IPS-18c (cell line): Measurements from ENCODE around the gene CNKSR3.
"Not testable (repeated sequence)": the region's sequence is repeated elsewhere in the genome, so short reads cannot be mapped to it uniquely, and the experiment has no call there.

Source experiments
- H3K4me3 ChIP-seq: 2 replicates; pipeline ENCODE4 v1.7.0; 2013; ENCODE audit warnings: low read depth, mild to moderate bottlenecking, low read length, moderate library complexity; ENCODE audit not compliant: insufficient read depth
- H3K9me3 ChIP-seq: one replicate; pipeline ENCODE4 v1.6.1; 2013; ENCODE audit warnings: mild to moderate bottlenecking, low read length, moderate library complexity; ENCODE audit not compliant: control insufficient read depth, insufficient read depth

CNKSR3 gene

GRCh38 chr6:154510144-154510905 is at the start of gene CNKSR3:
Gene CNKSR3, minus strand, starts transcription at chr6:154510685. Its CDS starts 571 bp downstream, at chr6:154510114.
- peak within 1 kb of the TSS; percentile 88 for H3K4me3 ChIP-seq
- H3K9me3 ChIP-seq = no peaks in the 10 kb centered on the region

DNA sequence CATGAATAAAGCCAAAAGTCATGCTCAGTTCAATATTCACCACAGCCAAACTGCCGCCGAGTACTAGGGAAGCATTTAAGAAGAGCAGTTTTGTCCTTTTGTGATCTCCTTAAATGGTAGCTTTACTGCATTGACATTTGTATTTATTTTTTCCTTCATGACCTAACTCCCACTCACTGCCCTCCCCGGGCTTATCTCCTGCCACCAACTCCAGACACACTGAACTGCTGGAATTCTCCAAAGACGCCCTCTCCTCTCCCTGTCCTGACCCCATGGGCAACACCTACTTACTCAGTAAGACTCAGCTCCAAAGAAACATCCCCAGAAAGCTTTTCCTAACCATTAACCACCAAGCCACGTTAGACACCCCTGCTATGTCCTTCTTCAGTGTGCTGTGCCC is 48.5 kb upstream of the CNKSR3 start:
- H3K4me3 ChIP-seq = no peak overlapping the region
- H3K9me3 ChIP-seq = no peaks in the 10 kb centered on the region

DNA sequence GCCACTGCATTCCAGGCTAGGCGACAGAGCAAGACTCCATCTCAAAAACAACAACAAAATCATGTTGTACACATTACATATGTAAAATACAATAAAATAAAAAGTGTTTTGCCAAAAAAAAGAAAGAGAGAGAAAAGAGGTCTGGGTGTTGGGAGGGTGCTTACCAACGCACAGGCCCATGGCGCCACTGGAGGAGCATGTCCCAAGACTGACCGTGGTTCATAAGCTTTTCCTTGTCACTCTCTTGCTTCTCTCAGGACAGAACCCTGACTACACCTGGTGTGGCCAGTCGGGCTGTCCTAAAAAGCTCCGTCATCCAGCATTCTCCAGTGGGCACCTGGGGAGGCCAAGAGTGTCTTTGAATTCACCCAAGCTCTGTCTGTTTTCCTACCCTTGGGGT is 48.0 kb upstream of the CNKSR3 start:
- no peaks in the 10 kb centered on the region for H3K9me3 ChIP-seq

DNA sequence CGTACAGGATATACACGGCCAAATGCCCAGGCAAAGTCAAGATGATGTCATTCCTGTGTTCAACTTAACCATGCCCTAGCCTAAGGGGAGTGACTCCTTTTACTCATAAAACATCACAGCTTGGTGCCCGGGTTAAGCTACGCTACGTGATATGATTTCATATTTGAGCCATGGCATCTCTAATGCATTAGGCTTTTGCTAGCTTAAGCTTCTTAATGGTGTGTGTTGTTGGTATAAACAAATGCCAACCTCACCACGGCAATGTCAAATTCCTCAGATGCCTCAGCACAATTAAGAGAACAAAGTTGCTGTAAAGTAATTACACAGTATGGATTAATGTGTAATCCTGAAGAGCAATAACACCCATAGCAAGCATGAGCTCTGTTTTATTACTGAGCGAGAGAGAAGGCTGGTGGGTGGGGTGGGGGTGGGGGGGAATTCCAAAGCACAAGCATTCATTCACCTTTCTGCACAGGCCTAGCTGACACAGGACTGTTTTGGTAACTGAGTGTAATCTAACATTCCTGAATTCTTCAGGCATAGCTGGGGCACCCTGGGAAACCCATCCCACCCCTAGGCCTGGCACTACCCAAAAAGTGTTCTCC is 44.7 kb upstream of the CNKSR3 start:
- no peak overlapping the region for H3K4me3 ChIP-seq
- no peaks in the 10 kb centered on the region for H3K9me3 ChIP-seq

More for the DNA sequence above, 48.0 kb upstream of the CNKSR3 start:
- H3K4me3 ChIP-seq = no peak overlapping the region

- Histone ChIP-seq H3K4me3 (no peak overlapping the region), H3K9me3 (no peaks in the 10 kb centered on the region)
Measured at GRCh38 chr6:154554491-154554890, 44.0 kb upstream of the CNKSR3 start.

DNA sequence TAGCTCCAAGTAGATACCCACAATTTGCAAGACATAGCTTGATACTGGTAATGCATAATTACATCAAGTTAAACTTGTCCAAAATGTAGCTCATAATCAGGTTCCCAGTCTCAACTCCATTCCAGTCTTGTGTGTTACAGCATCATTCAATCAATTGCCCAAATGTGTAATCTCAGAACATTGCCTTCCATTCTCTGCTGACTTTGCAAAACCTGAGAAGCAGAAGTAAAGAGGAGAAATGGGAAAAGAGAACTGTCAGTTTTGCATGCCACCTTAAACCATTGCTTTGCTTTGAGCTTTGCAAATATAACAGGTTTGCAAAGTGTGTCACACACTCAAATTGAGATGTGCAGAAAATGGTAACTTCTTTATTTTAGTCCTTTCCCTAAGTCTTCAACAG is 40.3 kb upstream of the CNKSR3 start:
- no peak overlapping the region for H3K4me3 ChIP-seq
- no peaks in the 10 kb centered on the region for H3K9me3 ChIP-seq

DNA sequence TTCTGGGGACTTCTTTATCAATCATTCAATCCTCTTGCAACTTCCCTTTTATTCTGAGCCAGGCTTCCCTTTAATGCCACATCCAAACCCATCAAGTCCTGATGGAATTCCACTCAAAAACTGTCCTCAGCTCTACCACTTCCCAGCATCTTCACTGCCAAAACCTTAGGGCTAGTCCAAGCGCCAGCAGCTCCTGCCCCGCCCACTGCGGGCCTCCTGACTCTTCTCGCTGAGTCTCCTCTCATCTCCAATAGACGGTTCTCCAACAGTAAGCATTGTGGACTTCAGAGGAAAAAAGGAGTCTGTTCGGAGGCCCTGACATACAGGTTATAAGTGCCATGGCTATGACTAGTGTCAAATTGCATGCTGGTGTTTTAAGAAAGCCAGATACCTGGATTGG is 38.7 kb upstream of the CNKSR3 start:
- H3K9me3 ChIP-seq = no peaks in the 10 kb centered on the region
- no peak overlapping the region for H3K4me3 ChIP-seq

DNA sequence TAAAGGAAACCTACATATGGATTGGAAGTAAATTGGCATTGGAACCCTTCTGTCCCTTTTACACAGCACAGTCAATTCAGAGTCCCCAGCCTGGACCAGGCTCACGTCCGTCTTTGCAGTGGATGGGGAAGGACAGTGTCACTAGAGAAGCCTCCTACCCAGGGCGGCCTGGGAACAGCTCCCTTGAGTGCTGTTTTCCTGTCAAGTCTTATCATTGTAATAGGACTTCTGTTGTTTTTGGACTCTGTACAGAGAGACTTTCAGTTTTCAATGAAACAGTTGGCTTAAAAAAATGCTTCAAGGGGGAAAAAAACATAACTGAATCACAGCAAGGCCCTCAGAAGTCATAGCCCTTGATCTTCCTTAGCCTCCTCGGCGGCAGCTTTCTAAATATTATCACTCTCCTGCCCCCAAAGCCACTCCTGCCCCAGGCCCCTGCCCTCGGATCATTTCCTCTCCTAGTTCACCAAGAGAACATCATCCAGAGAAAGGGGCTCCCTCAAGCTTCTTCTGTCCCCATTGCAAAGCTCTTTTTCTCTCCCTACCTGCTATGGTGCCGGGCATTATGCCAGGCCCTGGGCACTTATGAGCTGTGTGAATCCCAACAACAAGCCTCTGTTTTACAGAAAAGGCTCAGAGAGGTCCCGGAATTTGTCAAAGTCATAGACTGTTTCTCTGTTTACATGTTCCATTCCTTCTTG is 37.8 kb upstream of the CNKSR3 start:
- Histone ChIP-seq H3K9me3 (no peaks in the 10 kb centered on the region), H3K4me3 (no peak overlapping the region)

DNA sequence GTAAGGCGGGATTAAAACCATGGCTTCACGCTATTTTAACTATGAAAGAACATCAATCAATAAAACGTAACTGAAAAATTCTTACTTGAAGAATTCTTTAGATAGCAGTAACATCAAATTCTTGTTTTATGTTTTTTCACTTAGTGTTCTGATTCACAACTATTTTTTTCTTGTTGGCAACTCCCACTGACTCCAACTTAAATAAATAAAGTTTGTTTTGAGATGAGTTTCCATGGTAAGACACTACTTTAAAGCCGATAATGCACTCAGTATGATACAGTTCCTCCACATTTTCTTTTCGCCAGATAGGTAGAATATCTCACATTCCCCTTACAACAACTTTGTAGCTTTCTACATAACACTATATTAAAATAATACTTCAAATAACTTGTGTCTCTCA is 33.1 kb upstream of the CNKSR3 start:
- Histone ChIP-seq H3K9me3 (no peaks in the 10 kb centered on the region), H3K4me3 (no peak overlapping the region)

- H3K4me3 ChIP-seq = no peak overlapping the region
- H3K9me3 ChIP-seq = no peaks in the 10 kb centered on the region
Measured at GRCh38 chr6:154542747-154543146, 32.3 kb upstream of the CNKSR3 start.

GRCh38 chr6:154541837-154542236 is 31.4 kb upstream of the CNKSR3 start:
- not testable (repeated sequence) for H3K9me3 ChIP-seq, H3K4me3 ChIP-seq

DNA sequence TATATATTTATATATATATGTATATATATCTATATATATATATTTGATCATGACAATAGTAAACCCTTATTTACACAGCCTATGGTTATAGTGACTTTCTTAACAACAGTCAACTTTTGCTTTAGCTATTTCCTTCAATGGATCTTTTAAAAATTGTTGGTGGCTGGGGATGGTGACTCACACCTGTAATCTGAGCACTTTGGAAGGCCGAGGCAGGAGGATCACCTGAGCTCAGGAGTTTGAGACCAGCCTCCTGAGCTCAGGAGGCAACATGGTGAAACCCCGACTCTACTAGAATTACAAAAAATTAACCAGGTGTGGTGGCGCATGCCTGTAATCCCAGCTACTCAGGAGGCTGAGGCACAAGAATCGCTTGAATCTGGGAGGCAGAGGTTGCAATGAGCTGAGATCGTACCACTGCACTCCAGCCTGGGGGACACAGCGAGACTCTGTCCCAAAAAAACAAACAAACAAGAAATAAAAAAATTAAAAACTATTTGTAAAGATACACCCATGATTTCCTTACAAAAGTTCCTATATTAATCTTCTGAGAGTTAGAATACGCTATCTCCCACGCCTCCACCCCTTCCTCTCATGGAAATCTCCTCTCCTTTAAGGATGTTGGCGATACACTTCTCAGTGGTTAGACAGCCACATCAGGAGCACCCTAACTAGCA is 29.2 kb upstream of the CNKSR3 start:
- no peaks in the 10 kb centered on the region for H3K9me3 ChIP-seq
- no peak overlapping the region for H3K4me3 ChIP-seq

- Histone ChIP-seq H3K4me3 (no peak overlapping the region), H3K9me3 (no peaks in the 10 kb centered on the region)
Measured at GRCh38 chr6:154538640-154539191, 28.2 kb upstream of the CNKSR3 start.

DNA sequence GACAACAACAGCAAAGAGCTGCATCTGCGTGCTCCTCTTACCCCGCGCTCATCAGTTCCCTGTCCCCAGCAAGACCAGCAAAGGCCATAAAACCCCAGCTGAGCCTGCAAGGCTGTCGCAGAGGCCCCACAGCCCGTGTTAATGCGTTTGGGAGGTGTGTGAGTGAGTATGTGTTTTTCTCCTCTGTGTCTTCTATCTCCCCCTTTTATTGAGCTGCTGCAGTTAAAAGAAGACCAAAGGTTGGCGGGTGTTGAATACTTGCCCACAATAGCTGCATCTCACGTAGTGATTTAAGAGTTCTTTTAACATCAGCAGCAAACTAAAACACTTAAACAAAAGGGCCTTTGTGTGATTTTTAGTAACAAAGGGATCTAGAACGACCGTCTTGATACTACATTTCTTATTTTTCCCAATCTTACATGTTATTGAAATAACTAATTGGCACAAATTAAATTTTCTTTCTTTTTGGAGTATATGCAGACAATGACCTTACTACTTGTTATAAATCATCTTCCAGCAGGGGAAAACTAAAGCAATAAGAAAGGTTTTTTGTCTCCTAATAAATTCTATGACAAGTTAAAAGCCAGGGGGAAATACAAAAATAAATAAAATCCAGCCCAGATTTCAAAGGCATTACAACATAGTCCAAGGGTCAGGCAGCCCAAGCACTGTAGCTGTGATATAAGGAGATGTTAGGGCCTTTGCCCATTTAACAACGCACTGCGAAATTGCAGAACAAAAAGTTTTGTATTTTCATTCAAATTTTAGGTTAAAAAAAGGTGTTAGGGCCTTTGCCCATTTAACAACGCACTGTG is 27.2 kb upstream of the CNKSR3 start:
- Histone ChIP-seq H3K9me3 (no peaks in the 10 kb centered on the region), H3K4me3 (no peak overlapping the region)

DNA sequence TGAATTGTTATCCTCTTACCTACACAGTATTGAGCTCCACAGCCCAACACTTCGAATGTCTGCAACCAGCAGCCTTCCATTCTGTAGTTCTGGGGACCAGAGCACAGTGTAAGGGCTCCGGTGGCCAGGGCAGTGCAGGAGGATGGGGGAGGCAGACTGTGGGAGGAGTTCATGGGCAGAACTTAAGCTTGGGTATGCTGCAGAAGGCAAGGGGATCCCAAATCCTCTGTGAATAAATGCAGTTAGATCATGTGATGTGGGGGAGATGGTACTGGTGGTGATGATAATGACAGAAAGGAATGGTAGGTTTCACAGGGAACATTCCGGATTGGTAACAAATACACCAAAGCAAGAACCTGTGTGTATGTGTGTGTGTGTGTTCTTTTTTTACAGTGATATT is 26.5 kb upstream of the CNKSR3 start:
- Histone ChIP-seq H3K9me3 (no peaks in the 10 kb centered on the region), H3K4me3 (no peak overlapping the region)

DNA sequence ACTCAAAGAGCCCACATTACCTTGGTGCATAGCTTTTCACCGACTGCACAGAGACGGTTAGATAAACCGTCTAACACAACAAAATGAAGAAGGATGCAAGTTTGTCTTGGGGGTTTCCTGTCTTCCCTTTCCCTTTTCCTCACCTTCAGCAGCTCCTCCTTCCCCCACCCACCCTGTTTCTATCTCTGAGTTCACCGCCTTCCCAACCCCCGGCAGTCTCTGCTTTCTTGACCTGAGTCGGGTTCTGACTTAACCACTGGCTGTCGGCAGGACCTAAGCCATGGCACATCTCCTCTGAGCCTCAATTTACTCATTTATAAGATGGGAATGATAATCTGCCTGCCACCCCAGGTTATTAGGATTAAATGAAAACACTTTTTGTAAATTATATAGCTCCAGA is 25.8 kb upstream of the CNKSR3 start:
- Histone ChIP-seq H3K9me3 (no peaks in the 10 kb centered on the region), H3K4me3 (no peak overlapping the region)

DNA sequence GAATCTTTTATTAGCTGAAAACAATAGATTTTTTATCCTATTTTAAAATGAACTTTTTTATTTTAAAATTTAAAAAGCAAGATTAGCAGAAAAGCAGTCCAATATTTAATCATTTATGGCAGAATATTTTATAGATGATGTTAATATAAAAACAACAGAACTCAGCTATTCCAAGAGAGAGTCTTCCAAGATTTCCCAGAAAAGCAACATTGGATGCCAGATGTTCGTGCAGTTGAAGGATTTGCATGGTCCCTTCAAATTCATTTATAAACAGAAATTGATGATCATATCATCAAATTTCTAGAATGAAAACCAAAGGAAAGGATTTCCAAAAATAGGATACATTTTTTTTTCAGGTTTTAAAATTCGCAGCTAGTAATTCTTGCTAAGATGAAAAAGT is 25.4 kb upstream of the CNKSR3 start:
- H3K4me3 ChIP-seq = no peak overlapping the region
- no peaks in the 10 kb centered on the region for H3K9me3 ChIP-seq
